Mucosa of stomach (tissue), 1 donor: ENCODE measurements around the gene TRIM47.

Source experiments
- H3K27me3 ChIP-seq: one replicate; pipeline ENCODE4 v1.7.0; 2013; ENCODE audit warnings: mild to moderate bottlenecking, low read length; ENCODE audit not compliant: control insufficient read depth, insufficient read depth
- H3K36me3 ChIP-seq: one replicate; pipeline ENCODE4 v1.7.0; 2013; ENCODE audit warnings: low read length; ENCODE audit not compliant: control insufficient read depth, insufficient read depth
- H3K4me1 ChIP-seq: one replicate; pipeline ENCODE4 v1.7.0; 2013; ENCODE audit warnings: mild to moderate bottlenecking, low read length; ENCODE audit not compliant: control insufficient read depth, insufficient read depth
- H3K4me3 ChIP-seq: one replicate; pipeline ENCODE4 v1.7.0; 2013; ENCODE audit warnings: low read length
- H3K9ac ChIP-seq: one replicate; pipeline ENCODE4 v1.7.0; 2013; ENCODE audit warnings: mild to moderate bottlenecking, low read length, moderate library complexity
- H3K9me3 ChIP-seq: one replicate; pipeline ENCODE4 v1.7.0; 2013; ENCODE audit warnings: mild to moderate bottlenecking, low read length, moderate library complexity; ENCODE audit not compliant: control insufficient read depth
- donor health status: Pancreatic carcinoma.

The TRIM47 gene

GRCh38 chr17:75878174-75878998 is at the start of gene TRIM47:
TRIM47 (minus strand) TSS chr17:75878581; CDS start chr17:75878548, 33 bp downstream.
- H3K9ac ChIP-seq, result peak within 1 kb of the TSS; percentile 87
- H3K4me3 ChIP-seq, result peak within 1 kb of the TSS; percentile 94
- no peaks in the 10 kb centered on the region for H3K36me3 ChIP-seq
- H3K4me1 ChIP-seq, result peaks cover 58% of the 10 kb centered on the region
- no peaks in the 10 kb centered on the region for H3K27me3 ChIP-seq
- H3K9me3 ChIP-seq, result no peaks in the 10 kb centered on the region

GRCh38 chr17:75927286-75927922 is 49.0 kb upstream of the TRIM47 start:
- no peaks in the 10 kb centered on the region for H3K9me3 ChIP-seq
- H3K4me3 ChIP-seq, result no peak overlapping the region
- no peaks in the 10 kb centered on the region for H3K27me3 ChIP-seq
- H3K4me1 ChIP-seq, result peaks cover 8% of the 10 kb centered on the region
- H3K9ac ChIP-seq, result no peak overlapping the region
- H3K36me3 ChIP-seq, result no peaks in the 10 kb centered on the region

- no peaks in the 10 kb centered on the region for H3K27me3 ChIP-seq
- no peaks in the 10 kb centered on the region for H3K9me3 ChIP-seq
- H3K9ac ChIP-seq, result no peak overlapping the region
- H3K4me1 ChIP-seq, result peaks cover 8% of the 10 kb centered on the region
- H3K36me3 ChIP-seq, result no peaks in the 10 kb centered on the region
- no peak overlapping the region for H3K4me3 ChIP-seq
Measured at GRCh38 chr17:75926456-75926855, 48.1 kb upstream of the TRIM47 start.

- Histone ChIP-seq H3K4me1 (peaks cover 8% of the 10 kb centered on the region), H3K4me3 (no peak overlapping the region), H3K36me3 (no peaks in the 10 kb centered on the region), H3K27me3 (no peaks in the 10 kb centered on the region), H3K9me3 (no peaks in the 10 kb centered on the region), H3K9ac (no peak overlapping the region)
Measured at GRCh38 chr17:75925912-75926311, 47.5 kb upstream of the TRIM47 start.

- no peaks in the 10 kb centered on the region for H3K9me3 ChIP-seq
- no peaks in the 10 kb centered on the region for H3K27me3 ChIP-seq
- H3K36me3 ChIP-seq, result no peaks in the 10 kb centered on the region
- H3K4me1 ChIP-seq, result peaks cover 8% of the 10 kb centered on the region
- no peak overlapping the region for H3K9ac ChIP-seq
- no peak overlapping the region for H3K4me3 ChIP-seq
Measured at GRCh38 chr17:75925103-75925502, 46.7 kb upstream of the TRIM47 start.

- Histone ChIP-seq H3K9ac (no peak overlapping the region), H3K36me3 (no peaks in the 10 kb centered on the region), H3K9me3 (no peaks in the 10 kb centered on the region), H3K27me3 (no peaks in the 10 kb centered on the region), H3K4me3 (no peak overlapping the region), H3K4me1 (peaks cover 8% of the 10 kb centered on the region)
Measured at GRCh38 chr17:75922963-75923874, 44.8 kb upstream of the TRIM47 start.

- Histone ChIP-seq H3K4me1 (peaks cover 4% of the 10 kb centered on the region), H3K27me3 (no peaks in the 10 kb centered on the region), H3K36me3 (no peaks in the 10 kb centered on the region), H3K4me3 (no peak overlapping the region), H3K9ac (no peak overlapping the region), H3K9me3 (no peaks in the 10 kb centered on the region)
Measured at GRCh38 chr17:75922173-75922961, 44.0 kb upstream of the TRIM47 start.

GRCh38 chr17:75921596-75921995 is 43.2 kb upstream of the TRIM47 start:
- Histone ChIP-seq H3K27me3 (no peaks in the 10 kb centered on the region), H3K9ac (no peak overlapping the region), H3K9me3 (no peaks in the 10 kb centered on the region), H3K4me3 (no peak overlapping the region), H3K36me3 (no peaks in the 10 kb centered on the region), H3K4me1 (no peaks in the 10 kb centered on the region)

GRCh38 chr17:75920045-75920560 is 41.7 kb upstream of the TRIM47 start:
- Histone ChIP-seq H3K9ac (no peak overlapping the region), H3K4me1 (no peaks in the 10 kb centered on the region), H3K36me3 (no peaks in the 10 kb centered on the region), H3K9me3 (no peaks in the 10 kb centered on the region), H3K4me3 (no peak overlapping the region), H3K27me3 (no peaks in the 10 kb centered on the region)

- no peaks in the 10 kb centered on the region for H3K4me1 ChIP-seq
- H3K9ac ChIP-seq, result no peak overlapping the region
- H3K4me3 ChIP-seq, result no peak overlapping the region
- H3K36me3 ChIP-seq, result no peaks in the 10 kb centered on the region
- H3K9me3 ChIP-seq, result no peaks in the 10 kb centered on the region
- no peaks in the 10 kb centered on the region for H3K27me3 ChIP-seq
Measured at GRCh38 chr17:75919611-75920010, 41.2 kb upstream of the TRIM47 start.

GRCh38 chr17:75917917-75918445 is 39.6 kb upstream of the TRIM47 start:
- Histone ChIP-seq H3K4me1 (no peaks in the 10 kb centered on the region), H3K27me3 (no peaks in the 10 kb centered on the region), H3K36me3 (no peaks in the 10 kb centered on the region), H3K9ac (no peak overlapping the region), H3K9me3 (no peaks in the 10 kb centered on the region), H3K4me3 (no peak overlapping the region)
